Anterior cingulate cortex (tissue), 58 donors: Measurements from ENCODE around the gene ADGRF1.

Experiments used
- DNase-seq, 58 donors: peaks; one replicate each; lab custom pipeline; 2025; lab: John Stamatoyannopoulos, UW

Gene ADGRF1

DNA sequence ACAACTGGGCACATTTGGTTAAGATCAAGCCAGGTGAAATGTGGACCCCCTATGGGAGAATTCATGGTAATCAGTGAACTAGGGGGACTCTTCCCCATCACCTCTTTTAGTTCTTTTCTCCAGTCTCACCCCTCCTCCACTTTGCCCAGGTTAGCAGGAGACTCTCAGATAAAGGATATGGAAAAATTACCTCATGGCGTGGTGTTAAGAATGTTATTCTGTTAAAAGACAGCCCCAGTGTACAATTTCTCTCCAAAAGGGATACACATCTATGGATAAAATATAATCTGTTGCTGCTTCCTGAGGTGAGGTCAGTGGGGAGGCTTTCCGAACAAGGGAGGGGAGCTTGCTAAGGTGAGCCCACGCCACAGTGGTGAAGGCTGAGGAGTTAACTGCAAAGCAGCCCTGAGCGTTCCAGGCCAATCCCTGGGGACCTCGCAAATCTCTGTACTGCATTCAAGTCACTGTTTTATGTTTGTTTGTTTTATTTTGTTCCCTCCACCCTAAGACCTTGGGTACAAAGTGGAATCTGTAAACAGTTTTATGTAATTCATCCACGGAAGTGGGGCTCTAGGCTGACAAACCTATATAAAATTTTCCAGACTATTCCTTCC is 52.0 kb downstream of the ADGRF1 start:
- no peak for DNase-seq

DNA sequence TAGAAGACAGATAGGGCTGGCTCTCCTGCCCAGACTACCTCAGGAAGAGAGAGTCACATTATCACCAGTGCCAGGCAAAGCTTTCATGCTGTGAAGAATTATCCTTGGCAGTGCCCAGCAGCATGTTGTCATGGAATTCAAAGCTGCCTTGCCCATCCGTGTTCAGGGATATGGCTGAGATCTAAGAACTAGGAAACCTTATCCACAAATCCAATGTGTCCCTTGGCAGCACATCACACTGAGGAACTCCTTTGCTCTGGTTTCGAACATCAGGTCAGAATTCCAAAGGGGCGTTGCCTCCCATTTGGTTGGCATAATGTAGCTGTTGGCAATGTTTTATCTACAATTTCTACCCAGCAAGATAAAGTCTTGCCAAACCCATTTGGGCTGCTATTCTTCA is 52.7 kb downstream of the ADGRF1 start:
- DNase-seq, result peak in 7 of 58 donors; percentile 2 to 17 (median 4)

DNA sequence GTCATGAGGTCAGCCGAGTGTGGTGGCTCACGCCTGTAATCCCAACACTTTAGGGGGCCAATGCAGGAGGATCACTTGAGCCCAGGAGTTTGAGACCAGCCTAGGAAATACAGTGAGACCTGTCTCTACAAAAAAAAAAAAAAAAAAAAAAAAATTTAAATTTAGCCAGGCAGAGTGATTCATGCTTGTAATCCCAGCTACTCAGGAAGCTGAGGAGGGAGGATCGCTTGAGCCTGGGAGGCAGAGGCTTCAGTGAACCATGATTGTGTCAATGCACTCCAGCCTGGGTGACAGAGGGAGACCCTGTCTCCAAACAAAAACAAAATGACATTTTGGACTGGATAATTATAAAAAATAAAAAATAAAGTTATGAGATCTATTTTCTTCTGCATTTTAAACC is 56.2 kb downstream of the ADGRF1 start:
- no peak for DNase-seq

DNA sequence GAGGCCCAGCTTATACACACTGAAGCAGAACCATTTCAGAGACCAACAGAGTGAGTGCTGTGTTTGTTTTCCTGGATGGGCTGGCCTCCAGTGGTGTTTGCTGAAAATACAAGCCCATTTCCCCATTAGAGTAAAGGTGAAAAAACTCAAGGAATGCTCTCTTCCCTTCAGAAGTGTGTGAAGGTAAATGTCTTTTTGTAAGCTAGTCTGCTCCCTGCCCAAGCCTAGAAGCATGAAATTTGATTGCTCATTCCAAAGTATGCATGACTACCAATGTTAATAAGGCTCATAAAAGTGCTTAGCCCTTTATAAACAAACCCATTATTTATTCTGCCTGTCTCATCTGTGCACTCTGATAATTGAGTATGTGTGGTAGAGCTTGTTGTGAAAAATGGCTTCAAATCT is 59.1 kb downstream of the ADGRF1 start:
- DNase-seq, result no peak

DNA sequence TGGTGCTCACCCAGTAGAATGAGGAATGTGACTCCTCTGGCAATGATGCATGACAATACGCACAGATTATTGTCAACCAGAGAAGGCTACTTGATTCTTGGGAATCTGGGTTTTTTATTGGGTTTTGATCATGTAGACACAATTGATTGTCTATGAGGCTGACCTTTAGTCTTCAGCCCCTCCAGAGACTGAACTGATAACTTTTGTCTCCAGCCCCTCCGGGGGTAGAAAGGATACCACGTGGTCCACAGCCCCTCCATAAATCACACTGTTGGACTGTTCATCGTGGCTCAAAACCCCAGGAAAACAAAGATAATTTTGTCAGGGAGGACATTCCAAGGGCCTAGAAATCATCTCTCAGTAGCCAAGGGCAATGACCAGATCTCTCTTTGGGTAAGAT is 62.9 kb downstream of the ADGRF1 start:
- no peak for DNase-seq

DNA sequence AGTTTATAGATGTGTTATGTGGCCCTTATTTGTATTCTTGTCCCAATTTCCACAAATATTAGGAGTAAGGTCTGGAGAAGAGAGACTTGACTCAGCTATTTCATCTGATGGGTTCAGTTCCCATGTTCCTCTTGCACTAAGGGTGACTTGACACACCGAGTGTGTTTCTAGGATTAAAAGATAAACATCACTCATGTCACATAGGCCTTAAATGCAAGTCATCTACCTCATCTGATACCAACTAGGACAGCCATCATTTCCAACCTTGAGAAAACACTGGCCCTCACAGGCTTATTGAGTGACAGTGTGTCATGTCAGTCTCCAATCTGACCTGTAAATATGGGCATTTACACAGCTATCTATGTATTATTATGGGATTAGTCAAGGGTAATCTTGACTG is 67.3 kb downstream of the ADGRF1 start:
- DNase-seq, result no peak

DNA sequence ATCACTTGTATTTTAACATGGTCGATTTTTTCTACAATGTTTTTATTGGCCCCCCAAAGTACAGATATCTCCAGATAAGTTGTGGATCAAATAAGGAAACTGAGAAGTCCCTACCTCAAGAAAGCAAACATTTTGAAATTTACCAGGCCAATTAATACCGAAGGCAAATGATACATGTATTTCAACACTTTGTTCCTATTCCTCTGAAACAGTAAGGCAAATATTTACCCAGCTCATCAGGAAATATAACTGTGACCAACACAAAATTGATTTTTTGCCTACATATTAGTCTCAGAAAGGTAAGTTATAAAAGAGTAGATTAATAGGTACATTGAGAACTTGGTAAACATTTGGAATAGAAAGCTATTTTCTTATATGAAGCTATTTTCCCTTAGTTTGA is 69.1 kb downstream of the ADGRF1 start:
- no peak for DNase-seq

DNA sequence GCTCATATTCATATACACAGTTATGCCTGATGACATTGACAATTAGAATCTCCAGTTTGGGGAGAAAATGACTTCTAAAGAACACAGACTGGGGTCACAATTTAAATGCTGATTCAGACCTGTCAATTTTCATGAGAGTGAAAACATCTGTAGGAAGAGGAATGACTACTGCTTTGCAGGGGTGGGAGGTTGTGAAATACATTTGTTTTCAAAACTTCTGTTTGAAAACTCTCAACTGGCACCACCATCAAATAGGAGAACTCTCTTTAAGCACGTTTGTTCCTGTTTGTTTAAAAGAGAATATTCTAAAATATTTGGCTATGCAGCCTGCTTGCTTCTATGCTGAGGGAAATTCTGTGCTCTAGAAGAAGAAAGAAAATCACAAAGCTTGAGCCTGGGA is 69.6 kb downstream of the ADGRF1 start:
- no peak for DNase-seq

DNA sequence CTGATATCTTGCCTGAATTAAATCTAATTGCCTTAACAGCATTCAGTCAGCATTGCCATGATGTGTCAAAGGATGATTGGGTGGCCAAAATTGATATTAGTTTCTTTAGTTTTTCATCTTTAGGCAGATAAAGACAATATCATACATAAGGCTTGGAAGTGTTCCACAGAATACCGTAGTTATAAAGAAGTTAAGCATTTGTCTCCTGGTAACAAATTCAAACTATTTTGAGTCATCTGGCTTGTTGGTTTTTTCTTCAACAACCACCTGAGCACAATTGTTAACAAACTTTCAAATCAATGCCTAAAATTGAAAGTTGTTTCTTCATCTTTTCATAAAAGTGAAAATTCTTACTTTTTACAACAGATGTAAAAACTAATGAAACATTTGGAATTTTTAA is 72.9 kb downstream of the ADGRF1 start:
- DNase-seq, result no peak

DNA sequence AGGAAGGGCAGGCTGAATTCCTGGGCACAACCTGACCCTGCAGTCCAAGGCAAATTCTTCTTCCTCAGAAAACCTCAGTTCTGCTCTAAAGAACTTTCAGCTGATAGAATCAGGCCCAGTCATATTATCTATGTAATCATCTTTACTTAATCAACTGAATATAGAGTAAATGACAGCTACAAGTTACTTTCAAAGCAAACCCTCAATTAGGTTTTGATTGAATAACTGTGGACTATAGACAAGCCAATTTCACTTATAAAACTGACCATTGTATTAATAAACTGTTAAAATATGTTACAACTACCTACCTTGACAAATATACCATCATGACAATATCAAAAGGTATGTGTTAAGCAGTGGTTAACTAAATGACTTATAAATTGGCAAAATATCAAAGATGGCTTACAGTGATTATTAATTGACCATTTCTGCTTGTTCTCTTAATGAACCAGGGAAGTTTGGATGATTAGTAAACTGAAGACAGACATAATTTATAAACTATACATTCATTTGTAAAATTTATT is 74.2 kb downstream of the ADGRF1 start:
- no peak for DNase-seq

DNA sequence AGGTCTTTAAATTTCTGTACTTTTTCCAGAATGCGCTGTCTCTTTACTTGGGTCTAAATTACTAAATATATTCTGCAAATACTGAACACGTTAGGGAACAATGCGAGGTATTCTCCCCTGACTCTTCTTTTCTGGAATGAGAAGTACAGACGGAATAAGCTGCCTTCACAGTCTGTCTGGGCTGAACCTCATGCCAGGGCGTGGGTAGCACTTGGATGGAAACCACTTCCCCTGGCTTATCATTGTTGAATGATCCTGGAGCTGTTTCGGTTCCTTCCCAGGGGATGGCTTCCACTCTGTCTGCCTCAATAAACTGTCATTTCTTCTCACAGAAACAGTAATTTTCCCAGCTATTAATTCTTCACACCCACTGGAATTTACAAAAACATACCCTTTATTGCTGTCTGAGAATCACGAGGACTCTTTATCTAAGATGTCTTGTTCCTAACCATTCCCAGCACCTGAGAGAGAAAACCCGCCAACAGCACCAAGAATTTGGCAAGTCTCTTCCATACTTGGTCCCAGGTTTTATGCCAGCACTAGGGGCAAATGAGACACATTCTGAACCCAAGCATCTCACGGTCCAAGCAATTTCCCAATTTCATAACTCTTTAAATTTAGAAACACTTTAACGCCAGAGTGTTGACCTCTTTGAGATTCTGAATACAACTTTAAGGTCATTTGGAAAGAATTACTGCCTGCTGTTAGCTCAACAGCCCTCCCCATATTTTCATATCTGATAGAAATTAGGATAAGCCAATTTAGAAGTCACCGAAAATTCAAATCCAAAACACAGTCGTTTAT is 77.2 kb downstream of the ADGRF1 start:
- DNase-seq, result no peak

DNA sequence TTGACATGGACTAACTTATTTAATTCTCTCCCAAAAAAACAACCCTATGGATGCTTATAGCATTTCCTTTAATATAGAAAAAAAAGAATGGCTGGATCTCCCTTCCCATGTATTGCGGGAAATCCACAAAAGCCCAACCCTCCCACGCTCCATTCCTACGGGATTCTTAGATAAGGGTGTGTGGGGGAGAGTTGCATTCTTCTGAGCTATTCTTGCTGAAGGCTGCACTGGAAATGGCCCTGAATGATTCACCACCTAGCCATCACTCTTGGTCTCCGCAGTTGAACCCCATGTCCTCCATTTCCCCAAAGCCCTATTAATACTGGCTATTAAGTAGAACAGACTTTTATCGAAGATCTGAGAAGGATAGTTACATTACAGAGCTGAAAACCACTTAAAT is 78.5 kb downstream of the ADGRF1 start:
- no peak for DNase-seq

DNA sequence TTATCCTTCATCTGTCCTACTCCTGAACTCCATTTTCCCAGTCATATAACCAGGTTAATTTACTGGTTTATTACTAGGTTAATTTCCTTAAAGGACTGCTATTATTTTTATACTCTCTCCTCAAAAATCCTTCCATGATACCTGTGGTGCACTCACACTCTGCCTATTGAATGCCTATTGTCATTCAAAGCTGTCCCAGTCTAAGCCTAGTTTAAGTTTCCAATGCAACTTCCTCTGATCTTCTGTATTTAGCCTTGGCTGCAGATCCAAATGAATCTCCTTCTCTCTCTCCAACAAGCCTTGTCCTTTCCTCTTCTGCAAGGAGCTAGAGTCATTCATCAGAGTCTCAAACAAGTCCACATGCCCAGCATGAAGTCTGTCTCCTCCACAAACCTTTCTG is 79.1 kb downstream of the ADGRF1 start:
- no peak for DNase-seq

DNA sequence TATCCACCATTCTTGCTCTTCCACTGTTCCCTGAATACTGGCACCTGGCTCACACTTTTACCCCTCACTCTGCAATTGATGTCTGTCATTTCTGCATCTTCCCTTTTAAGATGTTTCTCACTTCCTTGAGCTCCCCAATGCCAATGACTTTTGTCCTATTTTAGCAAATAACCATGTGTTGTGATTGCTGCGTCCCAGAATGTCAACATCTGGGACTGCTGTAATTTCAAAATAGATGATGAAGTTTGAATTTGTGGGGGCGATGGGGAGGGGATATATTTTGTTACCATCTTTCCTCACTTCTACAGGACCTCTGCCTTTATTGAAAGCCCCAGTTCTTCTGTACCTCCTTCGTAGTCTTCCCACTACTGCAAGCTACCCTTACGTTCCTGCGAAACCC is 80.4 kb downstream of the ADGRF1 start:
- no peak for DNase-seq

DNA sequence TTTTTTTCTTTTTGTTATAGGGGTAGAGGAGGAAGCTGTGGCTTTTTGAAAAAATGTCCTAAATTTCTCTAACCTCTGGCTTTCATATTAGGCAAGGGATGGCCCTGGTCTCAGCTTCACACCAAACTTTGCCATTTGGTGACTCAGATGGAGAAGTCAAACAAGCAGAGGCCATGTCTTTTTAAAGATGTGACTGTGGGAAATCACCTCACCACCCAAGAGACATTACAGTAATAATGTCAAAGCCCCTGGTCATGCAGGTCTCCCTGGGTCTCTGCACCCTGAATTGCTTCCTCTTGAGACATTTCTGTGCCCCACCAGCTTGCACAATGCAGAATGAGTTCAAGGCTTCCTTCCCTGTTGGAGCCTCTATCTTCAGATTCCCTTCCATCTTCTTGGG is 80.9 kb downstream of the ADGRF1 start:
- no peak for DNase-seq

DNA sequence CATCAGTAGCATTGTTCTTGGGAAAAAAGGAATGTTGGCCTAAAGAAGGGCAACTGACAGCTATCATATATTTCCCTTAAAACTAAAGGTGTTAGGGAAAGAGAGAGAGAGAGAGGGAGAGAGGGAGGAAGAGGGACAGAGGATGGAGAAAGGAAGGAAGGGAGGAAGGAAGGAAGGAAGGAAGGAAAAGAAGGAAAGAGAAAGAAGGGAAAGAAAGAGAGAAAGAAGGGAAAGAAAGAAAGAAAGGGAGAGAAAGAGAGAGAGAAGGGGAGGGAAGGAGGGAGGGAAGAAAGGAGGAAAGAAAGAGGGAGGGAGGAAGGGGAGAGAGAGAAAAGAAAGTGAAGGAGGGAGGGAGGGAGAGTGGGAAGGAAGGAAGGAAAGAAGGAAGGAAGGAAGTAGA is 82.7 kb downstream of the ADGRF1 start:
- DNase-seq, result no peak

DNA sequence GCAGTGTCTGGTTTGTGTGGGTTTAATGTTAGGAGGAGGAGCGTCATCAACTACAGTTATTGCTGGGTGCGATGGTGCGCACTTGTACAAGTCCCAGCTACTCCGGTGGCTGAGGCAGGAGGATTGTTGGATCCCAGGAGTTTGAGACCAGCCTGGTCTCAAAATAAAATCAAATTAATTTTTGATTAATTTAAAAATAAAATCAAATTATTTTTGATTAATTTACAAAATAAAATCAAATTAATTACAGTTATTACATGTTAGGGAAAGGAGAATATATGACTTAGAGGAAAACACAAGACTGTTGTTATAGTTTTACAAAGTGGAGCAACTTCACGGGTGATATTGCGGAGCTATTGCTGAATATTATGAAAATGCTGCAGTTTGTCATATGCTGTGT is 85.7 kb downstream of the ADGRF1 start:
- no peak for DNase-seq

DNA sequence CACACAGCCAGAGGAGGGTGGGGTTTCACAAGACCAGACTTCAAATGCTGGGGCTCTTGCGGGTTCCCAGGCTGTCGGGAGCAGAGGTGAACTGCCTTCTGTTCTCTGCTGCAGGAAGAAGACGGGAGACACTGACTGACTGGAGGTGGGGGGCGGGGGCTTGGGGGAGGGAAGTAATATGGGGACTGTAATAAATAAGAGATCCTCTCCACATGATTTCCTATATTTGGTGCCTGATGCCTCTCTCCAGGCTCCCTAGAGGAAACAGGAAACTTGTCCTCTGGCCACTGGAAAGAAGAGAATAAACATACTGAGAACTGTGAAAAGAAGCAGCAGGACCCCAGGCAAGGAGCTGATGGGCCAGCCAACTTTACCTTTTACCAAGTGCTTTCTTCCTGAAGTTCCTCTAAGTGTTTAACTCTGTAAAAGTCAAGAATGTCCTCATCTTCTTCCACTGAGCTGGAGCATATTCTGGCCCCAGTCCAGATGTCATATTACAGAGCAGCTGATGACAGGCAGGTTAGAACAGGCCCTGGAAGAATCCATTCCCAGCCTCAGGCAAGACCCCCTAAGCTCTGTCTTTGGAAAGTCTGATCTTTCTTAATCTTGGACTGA is 87.2 kb downstream of the ADGRF1 start:
- no peak for DNase-seq

DNA sequence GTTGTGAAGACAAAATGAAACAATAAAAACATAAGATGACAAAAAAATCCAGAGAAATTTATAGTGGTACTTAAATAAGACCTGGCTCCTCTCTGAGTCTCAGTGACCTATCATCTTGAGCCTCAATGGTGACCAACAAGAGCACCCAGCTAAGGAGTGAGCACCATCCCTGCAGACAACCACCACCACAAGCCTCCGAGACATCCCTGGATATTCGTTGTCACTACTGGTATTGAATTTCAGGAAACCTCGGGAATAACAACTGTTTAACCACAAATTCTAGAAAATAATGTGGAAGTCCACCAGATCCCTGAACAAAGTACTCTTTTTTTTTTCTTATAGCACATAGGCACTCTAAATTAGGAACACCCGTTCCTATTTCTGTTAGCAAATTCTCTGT is 88.2 kb downstream of the ADGRF1 start:
- no peak for DNase-seq

DNA sequence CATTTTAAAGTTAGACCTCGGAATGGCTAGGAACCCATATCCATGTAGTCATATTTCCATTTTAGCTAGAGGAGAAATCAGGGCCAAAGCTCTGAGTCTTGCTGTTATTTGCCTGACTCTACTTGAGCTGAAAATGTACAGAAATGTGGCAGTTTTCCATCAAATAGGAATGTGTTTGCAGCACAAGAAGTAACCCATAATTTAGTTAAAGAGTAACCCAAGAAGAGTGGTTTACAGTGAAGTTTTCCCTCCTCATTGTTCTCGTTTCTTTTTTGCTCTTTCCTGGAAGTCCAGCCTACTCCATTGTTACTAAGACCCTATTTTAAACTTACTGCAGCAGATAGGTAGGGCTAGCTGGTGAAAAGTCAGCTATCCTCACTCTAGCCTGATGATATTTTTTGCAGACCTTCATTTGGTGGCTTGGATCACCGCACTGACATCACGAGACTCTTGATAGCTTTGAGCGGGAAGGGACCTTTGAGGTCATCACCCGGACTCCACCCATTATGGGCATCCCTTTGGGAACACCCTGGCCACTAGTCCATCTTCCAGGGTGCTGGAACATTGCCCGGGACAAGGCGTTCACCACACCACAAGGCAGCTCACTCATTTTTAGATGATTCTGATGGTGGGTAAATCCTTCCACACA is 92.4 kb downstream of the ADGRF1 start:
- DNase-seq, result no peak

DNA sequence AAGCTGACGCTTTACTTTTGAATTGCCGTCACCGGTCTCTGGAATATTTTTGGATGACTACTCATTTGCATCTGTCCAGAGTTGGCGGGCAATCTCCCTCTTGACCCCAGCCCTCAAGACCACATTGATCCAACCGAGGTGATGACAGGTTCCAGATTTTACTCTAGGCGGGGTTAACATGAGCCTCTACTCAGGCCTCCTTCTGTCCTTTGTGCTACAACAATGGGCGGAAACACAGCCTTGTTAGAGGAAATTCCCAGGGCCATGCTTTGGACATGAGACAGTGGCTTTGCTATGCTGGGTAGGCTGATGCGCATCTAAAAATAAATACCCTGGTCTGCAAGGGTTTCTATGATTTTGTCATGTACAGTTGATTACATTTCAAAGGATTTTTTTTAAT is 93.4 kb downstream of the ADGRF1 start:
- no peak for DNase-seq
